Skeletal muscle satellite cell (primary cell): ENCODE measurements around the gene CAPN15.

Experiments used
- H3K27me3 ChIP-seq: 2 replicates; pipeline ENCODE4 v1.7.0; 2013; ENCODE audit warnings: low read length; ENCODE audit not compliant: control insufficient read depth, insufficient read depth
- H3K36me3 ChIP-seq: 2 replicates; pipeline ENCODE4 v1.7.0; 2013; ENCODE audit warnings: mild to moderate bottlenecking, control low read depth, low read length; ENCODE audit not compliant: insufficient read depth
- H3K4me1 ChIP-seq: 2 replicates; pipeline ENCODE4 v1.7.0; 2013; ENCODE audit warnings: low read length; ENCODE audit not compliant: control insufficient read depth, insufficient read depth
- H3K4me2 ChIP-seq: 2 replicates; pipeline ENCODE4 v1.7.0; 2013; ENCODE audit warnings: mild to moderate bottlenecking, low read length
- H3K4me3 ChIP-seq: 2 replicates; pipeline ENCODE4 v1.7.0; 2013; ENCODE audit warnings: low read length
- H3K9ac ChIP-seq: 2 replicates; pipeline ENCODE4 v1.7.0; 2013; ENCODE audit warnings: mild to moderate bottlenecking, low read depth, low read length, moderate library complexity
- H3K9me3 ChIP-seq: replicated peaks from 2 replicates; pipeline ENCODE4 v1.7.0; 2013; ENCODE audit warnings: mild to moderate bottlenecking, control low read depth, low read length

Gene CAPN15

DNA sequence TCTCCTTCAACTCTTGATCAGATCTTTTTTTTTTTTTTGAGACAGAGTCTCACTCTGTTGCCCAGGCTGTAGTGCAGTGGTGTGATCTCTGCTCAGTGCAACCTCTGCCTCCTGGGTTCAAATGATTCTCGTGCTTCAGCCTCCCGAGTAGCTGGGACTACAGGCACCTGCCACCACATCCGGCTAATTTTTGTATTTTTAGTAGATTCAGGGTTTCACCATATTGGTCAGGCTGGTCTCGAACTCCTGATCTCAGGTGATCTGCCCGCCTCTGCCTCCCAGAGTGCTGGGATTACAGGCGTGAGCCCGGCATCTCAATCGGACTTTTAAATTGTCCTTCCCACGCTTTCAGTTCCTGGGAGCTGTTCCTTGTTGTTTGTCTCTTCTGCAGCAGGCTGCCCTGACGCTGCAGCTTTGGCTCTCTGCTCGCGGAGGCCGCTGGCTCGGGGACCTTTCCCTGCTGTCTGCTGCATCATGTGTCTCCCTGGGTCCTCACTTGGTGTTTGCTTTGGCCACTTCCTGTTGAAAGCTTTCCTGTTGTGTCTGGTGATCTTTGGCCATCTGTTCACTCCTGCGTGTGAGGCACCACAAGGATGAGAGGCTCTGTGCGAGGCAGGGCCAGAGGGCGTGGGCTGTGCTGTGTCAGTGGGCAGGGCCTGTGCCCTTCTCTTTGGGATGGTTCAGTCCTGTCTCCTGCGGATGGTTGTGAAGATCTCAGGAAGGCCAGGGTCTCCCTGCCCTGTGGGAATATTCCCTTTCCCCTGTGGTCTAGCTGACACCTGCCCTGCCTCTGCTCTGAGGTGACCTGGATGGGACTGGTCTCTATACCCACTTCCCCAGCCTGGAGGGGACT lies 18.4 kb upstream of the CAPN15 start:
- H3K27me3 ChIP-seq, result no peaks in the 10 kb centered on the region
- H3K9ac ChIP-seq, result no peak overlapping the region
- H3K36me3 ChIP-seq, result peaks cover 31% of the 10 kb centered on the region
- H3K9me3 ChIP-seq, result no peaks in the 10 kb centered on the region
- no peak overlapping the region for H3K4me2 ChIP-seq
- no peak overlapping the region for H3K4me3 ChIP-seq
- H3K4me1 ChIP-seq, result no peaks in the 10 kb centered on the region

DNA sequence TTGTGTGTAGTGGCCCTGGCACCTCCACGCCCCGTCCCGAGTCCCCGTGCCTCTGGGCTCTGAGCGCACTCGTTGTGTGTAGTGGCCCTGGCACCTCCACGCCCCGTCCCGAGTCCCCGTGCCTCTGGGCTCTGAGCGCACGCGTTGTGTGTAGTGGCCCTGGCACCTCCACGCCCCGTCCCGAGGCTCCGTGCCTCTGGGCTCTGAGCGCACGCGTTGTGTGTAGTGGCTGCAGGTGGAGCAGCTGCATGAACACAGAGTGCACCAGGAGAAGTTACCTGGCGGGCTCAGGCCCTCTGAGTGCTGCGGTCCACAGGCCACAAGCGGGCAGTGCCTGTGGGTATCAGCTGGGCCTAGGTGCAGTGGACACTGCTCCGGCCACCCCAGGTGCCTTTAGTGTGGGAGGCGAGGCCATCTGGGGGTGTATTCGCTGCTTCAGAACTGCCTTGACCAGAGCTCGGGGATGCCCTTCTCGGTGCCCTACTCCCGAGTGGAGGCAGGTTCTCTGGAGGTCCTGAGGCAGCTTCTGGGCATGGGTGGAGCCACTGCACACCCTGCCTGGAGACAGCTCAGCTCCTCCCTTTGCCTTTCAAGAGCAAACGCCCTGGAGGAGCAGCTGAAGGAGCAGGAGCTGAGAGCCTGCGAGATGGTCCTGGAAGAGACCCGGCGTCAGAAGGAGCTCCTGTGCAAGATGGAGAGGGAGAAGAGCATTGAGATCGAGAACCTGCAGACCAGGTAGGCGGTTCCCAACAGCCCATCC lies 17.3 kb upstream of the CAPN15 start:
- no peak overlapping the region for H3K4me3 ChIP-seq

DNA sequence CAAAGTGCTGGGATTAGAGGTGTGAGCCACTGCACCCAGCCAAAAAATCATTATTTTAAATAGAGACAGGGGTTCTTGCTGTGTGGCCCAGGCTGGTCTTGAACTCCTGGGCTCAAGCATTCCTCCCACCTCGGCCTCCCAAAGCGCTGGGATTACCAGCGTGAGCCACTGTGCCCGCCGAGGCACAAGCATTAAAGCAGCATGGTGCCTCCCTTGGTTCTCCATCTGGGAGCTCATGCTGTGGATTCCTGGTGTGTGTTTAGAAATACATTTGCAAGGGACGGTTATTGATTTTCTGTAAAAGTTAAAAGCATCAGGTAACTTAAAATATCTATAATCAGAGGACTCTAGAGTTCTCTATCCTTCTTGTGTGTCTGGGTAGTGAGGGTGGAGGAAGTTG lies 14.7 kb upstream of the CAPN15 start:
- no peak overlapping the region for H3K4me2 ChIP-seq
- H3K9me3 ChIP-seq, result no peaks in the 10 kb centered on the region
- H3K36me3 ChIP-seq, result peaks cover 37% of the 10 kb centered on the region
- H3K4me3 ChIP-seq, result no peak overlapping the region
- no peaks in the 10 kb centered on the region for H3K27me3 ChIP-seq
- H3K4me1 ChIP-seq, result no peaks in the 10 kb centered on the region
- H3K9ac ChIP-seq, result no peak overlapping the region

More for the DNA sequence above, 17.3 kb upstream of the CAPN15 start:
- H3K4me1 ChIP-seq, result no peaks in the 10 kb centered on the region
- H3K27me3 ChIP-seq, result no peaks in the 10 kb centered on the region
- no peak overlapping the region for H3K4me2 ChIP-seq
- no peak overlapping the region for H3K9ac ChIP-seq
- H3K36me3 ChIP-seq, result peaks cover 40% of the 10 kb centered on the region
- no peaks in the 10 kb centered on the region for H3K9me3 ChIP-seq

DNA sequence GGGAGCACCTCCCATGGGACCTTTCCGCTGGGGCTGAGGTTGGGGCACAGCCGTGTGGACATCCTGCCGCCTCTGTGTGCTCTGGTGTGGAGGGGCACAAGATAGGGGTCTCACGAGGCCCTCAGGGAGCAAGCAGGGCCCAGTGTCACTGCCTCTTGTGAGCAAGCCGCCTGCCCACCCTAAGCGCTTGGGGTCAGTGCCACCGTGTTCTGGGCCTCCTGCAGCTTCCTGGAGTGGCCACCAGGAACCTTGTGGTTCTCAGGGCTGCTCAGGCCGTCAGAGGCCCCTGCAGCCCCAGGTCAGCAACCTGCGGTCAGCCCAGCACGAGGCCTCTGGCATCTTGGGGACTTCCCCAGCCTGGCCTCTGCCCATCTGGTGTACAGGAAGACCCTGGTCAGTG lies 13.6 kb upstream of the CAPN15 start:
- no peaks in the 10 kb centered on the region for H3K9me3 ChIP-seq
- H3K4me1 ChIP-seq, result no peaks in the 10 kb centered on the region
- no peaks in the 10 kb centered on the region for H3K27me3 ChIP-seq
- peaks cover 37% of the 10 kb centered on the region for H3K36me3 ChIP-seq
- no peak overlapping the region for H3K9ac ChIP-seq
- H3K4me3 ChIP-seq, result no peak overlapping the region
- no peak overlapping the region for H3K4me2 ChIP-seq

DNA sequence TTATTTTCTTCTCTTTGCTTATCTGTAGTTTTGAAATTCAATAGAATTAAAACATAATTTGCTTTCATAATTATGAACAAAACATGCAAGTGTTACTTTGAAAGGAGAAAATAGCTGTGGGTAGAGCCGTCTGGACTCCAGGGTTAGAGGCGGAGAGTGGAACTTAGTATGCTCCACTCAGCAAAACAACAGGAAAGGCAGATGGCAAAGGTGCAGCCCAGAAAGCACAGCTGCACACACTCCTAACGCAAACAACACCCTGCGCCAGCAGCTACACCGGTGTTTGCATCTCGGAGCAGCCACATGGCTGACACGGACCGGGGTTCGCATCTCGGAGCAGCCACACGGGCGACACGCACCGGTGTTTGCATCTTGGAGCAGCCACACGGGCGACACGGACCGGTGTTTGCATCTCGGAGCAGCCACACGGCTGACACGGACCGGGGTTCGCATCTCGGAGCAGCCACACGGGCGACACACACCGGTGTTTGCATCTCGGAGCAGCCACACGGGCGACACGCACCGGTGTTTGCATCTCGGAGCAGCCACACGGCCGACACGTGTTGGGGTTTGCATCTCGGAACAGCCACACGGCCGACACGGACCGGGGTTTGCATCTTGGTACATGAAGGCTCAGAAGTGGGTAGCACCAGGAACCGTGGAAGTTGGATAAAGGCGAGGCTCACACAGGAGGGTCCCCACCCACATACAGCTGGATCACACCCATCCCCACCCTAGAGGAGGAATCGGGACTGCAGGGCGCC lies 12.2 kb upstream of the CAPN15 start:
- H3K4me3 ChIP-seq, result no peak overlapping the region
- peaks cover 42% of the 10 kb centered on the region for H3K36me3 ChIP-seq
- H3K4me1 ChIP-seq, result no peaks in the 10 kb centered on the region
- no peaks in the 10 kb centered on the region for H3K9me3 ChIP-seq
- no peaks in the 10 kb centered on the region for H3K27me3 ChIP-seq
- no peak overlapping the region for H3K4me2 ChIP-seq
- H3K9ac ChIP-seq, result no peak overlapping the region

DNA sequence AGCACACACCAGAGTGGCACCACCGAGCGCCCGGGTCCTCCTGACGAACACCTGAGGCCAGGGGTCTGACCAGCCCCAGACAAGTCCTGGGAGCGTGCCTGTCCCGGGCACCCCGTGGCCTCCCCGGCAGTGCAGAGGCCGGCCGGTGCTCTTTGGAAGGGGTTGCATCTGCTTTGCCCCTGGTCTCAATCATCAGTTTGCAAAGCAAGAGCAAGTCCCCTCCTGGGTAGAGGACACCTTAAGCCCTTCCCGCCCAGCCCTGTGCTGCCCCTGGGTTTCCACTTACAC lies 11.6 kb upstream of the CAPN15 start:
- no peak overlapping the region for H3K4me3 ChIP-seq
- H3K4me1 ChIP-seq, result no peaks in the 10 kb centered on the region
- no peak overlapping the region for H3K4me2 ChIP-seq
- no peaks in the 10 kb centered on the region for H3K27me3 ChIP-seq
- H3K9me3 ChIP-seq, result no peaks in the 10 kb centered on the region
- H3K36me3 ChIP-seq, result peaks cover 43% of the 10 kb centered on the region
- no peak overlapping the region for H3K9ac ChIP-seq

DNA sequence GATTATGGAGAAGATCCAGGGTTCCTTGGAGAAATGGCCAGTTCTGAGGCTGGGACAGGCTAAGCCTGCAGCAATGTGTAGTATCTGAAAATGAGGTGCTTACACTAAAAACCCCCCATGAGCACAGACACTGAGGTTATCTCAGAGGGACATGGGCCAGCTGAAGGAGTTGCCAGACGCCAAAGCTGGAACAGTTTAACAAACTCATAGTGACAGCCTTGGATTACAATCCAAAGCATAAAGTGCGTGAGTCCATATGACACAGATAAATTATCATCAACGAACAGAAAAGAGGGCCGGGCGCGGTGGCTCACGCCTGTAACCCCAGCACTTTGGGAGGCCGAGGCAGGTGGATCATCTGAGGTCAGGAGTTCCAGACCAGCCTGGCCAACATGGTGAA lies 11.2 kb upstream of the CAPN15 start:
- no peaks in the 10 kb centered on the region for H3K27me3 ChIP-seq
- no peaks in the 10 kb centered on the region for H3K4me1 ChIP-seq
- H3K4me2 ChIP-seq, result no peak overlapping the region
- H3K9ac ChIP-seq, result no peak overlapping the region
- no peaks in the 10 kb centered on the region for H3K9me3 ChIP-seq
- H3K36me3 ChIP-seq, result peaks cover 46% of the 10 kb centered on the region
- H3K4me3 ChIP-seq, result no peak overlapping the region

DNA sequence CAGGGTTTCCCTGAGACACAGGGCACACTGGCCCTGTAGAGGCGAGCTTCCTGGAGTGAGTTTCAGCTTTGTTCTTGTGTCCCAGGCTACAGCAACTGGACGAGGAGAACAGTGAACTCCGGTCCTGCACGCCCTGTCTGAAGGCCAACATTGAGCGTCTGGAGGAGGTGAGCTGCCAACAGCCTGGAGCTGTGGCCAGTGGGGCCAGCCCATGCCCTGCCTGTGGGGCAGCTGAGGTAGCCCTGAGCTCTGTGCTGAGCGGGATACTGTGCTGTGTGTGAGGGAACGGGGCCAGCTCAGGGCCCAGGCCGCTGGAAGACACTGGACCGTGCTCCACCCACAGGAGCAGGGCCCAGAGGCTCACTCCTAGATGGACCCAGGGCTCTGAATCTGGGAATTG lies 8.7 kb upstream of the CAPN15 start:
- H3K27me3 ChIP-seq, result no peaks in the 10 kb centered on the region
- H3K4me2 ChIP-seq, result no peak overlapping the region
- H3K9me3 ChIP-seq, result no peaks in the 10 kb centered on the region
- H3K4me3 ChIP-seq, result no peak overlapping the region
- H3K36me3 ChIP-seq, result peaks cover 51% of the 10 kb centered on the region
- H3K4me1 ChIP-seq, result no peaks in the 10 kb centered on the region
- H3K9ac ChIP-seq, result no peak overlapping the region

DNA sequence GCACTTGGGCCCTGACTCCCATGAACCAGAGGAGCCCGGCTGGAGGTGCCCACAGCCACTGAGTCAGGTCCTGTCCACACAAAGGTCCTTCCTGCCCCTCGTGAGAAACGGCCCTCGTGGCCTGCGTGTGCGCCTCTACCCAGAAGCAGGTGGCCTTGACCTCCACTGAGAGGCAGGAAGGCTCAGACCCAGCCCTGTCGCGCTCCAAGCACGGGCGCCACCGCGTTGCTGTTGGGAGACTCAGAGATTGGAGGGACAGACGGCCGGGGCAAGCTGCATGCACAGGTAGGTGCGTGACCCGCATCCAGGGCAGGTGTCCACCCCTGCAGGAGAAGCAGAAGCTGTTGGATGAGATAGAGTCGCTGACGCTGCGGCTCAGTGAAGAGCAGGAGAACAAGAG lies 8.1 kb upstream of the CAPN15 start:
- Histone ChIP-seq H3K9me3 (no peaks in the 10 kb centered on the region), H3K9ac (no peak overlapping the region), H3K4me1 (peaks cover 3% of the 10 kb centered on the region), H3K4me2 (no peak overlapping the region), H3K27me3 (no peaks in the 10 kb centered on the region), H3K36me3 (peaks cover 48% of the 10 kb centered on the region), H3K4me3 (no peak overlapping the region)

DNA sequence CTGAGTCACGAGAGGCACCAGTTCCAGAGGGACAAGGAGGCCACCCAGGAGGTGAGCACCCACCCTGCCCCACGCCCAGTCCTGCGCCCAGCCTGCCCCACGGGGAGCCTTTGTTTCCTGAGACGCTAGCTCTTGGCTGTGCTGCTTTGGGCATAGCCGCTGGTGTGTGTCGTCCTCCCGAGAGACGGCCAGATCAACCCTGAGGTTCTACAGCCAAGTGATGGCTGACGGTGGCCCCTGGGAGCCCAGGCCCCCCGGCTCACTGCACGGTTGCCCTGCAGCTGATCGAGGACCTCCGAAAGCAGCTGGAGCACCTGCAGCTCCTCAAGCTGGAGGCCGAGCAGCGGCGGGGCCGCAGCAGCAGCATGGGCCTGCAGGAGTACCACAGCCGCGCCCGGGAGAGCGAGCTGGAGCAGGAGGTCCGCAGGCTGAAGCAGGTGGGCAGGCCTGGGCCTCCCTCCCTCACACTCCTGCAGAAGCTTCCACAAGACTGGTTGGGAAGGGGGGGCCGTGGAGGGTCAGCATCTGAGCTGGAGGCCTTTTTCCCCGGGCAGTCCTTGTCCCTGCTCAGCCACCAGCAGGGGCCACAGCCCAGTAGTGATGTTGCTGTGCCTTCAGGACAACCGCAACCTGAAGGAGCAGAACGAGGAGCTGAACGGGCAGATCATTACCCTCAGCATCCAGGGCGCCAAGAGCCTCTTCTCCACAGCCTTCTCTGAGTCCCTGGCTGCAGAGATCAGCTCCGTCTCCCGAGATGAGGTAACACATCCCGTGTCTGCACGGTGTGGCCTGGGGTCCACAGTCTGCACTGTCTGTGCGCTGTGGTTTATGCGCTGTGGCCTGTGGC lies 7.4 kb upstream of the CAPN15 start:
- H3K27me3 ChIP-seq, result no peaks in the 10 kb centered on the region
- H3K4me3 ChIP-seq, result no peak overlapping the region
- peaks cover 10% of the 10 kb centered on the region for H3K4me1 ChIP-seq
- peaks cover 44% of the 10 kb centered on the region for H3K36me3 ChIP-seq
- H3K9ac ChIP-seq, result no peak overlapping the region
- H3K4me2 ChIP-seq, result no peak overlapping the region
- H3K9me3 ChIP-seq, result no peaks in the 10 kb centered on the region

DNA sequence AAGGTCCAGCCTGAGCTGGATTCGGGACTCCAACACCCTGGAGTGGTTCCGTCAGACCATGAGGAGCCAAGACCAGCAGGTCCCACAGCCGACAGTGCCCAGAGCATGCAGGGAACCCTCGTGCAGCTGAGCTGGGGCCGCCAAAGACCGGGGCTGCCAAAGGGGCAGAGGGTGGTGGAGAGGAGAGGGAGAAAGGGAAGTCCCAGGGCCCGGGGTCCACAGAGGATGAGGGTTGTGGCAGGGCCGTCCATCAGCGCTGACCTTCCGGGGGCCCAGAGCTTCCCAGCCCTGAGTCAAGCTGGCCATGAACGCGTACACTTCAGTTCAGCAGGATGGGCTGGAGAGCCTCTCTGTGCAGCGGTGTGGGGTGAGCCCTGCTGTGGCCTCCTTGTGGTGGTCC lies 6.7 kb upstream of the CAPN15 start:
- peaks cover 38% of the 10 kb centered on the region for H3K36me3 ChIP-seq
- H3K4me3 ChIP-seq, result no peak overlapping the region
- H3K27me3 ChIP-seq, result no peaks in the 10 kb centered on the region
- H3K9me3 ChIP-seq, result no peaks in the 10 kb centered on the region
- H3K4me1 ChIP-seq, result peaks cover 17% of the 10 kb centered on the region
- H3K9ac ChIP-seq, result no peak overlapping the region
- no peak overlapping the region for H3K4me2 ChIP-seq
